CD4-positive, alpha-beta T cell (primary cell): ENCODE measurements around the gene OR2A25. TPM values are rescaled to one million over a fixed set of nuclear protein-coding genes. Genes with fewer than 3 reads are reported as not detected.

ENCODE experiments used
- ATAC-seq: fragments of 200-7000 bp; cut with Tn5 transposase; one replicate; pipeline ENCODE4 v1.10.0; 2022; ENCODE audit warnings: mild to moderate bottlenecking; ENCODE audit not compliant: poor library complexity
- CTCF ChIA-PET: fragments of 350-600 bp; sonication (Branson Sonifier 250); formaldehyde crosslinking; loops from one replicate; lab custom pipeline; 2021; ENCODE audit warnings: antibody characterized with exemption, inconsistent platforms; lab: Charles Lee
- POLR2A ChIA-PET: fragments of 350-600 bp; sonication (Branson Sonifier 250); formaldehyde crosslinking; loops from one replicate; lab custom pipeline; 2021; ENCODE audit warnings: antibody characterized with exemption, inconsistent platforms; lab: Charles Lee
- DNase-seq, 14 experiments: peaks; one replicate each; pipeline ENCODE4 v3.0.0-alpha.2; 2013 to 2020; ENCODE audit warnings: mixed read lengths in 2 of 14
- H3K27ac ChIP-seq, 2 donors: one replicate each; pipeline versions ENCODE4 v1.5.1 to v1.7.0; 2013; ENCODE audit warnings: low read length in 2 of 2, low read depth in 1 of 2, mild to moderate bottlenecking in 1 of 2
- H3K27me3 ChIP-seq, 2 experiments: 1 replicate in 1 of 2; 2 replicates in 1 of 2; pipeline versions ENCODE4 v1.6.1 to v1.7.0; 2013; ENCODE audit warnings: low read length in 2 of 2, control low read depth in 1 of 2, mild to moderate bottlenecking in 1 of 2, moderate library complexity in 1 of 2; ENCODE audit not compliant: insufficient read depth in 2 of 2, control insufficient read depth in 1 of 2
- H3K36me3 ChIP-seq: one replicate; pipeline ENCODE4 v1.6.1; 2013; ENCODE audit warnings: low read length, control low read depth; ENCODE audit not compliant: insufficient read depth
- H3K4me1 ChIP-seq: one replicate; pipeline ENCODE4 v1.6.1; 2013; ENCODE audit warnings: low read length, control low read depth; ENCODE audit not compliant: insufficient read depth
- H3K4me3 ChIP-seq: one replicate; pipeline ENCODE4 v1.5.1; 2013; ENCODE audit warnings: mild to moderate bottlenecking, low read length, moderate library complexity
- H3K9me3 ChIP-seq, 2 experiments: 1 replicate in 1 of 2; 2 replicates in 1 of 2; pipeline versions ENCODE4 v1.6.1 to v1.7.0; 2013; ENCODE audit warnings: low read length in 2 of 2, mild to moderate bottlenecking in 2 of 2, control low read depth in 1 of 2, moderate library complexity in 1 of 2; ENCODE audit not compliant: control insufficient read depth in 1 of 2, insufficient read depth in 1 of 2
- H3K27ac Mint-ChIP-seq: one replicate; pipeline ENCODE4 v1.8.0; 2020; ENCODE audit warnings: mixed read lengths
- H3K27me3 Mint-ChIP-seq: one replicate; pipeline ENCODE4 v1.8.0; 2021; ENCODE audit warnings: mixed read lengths
- H3K36me3 Mint-ChIP-seq: one replicate; pipeline ENCODE4 v1.8.0; 2021; ENCODE audit warnings: low read depth, mixed read lengths
- H3K4me1 Mint-ChIP-seq: one replicate; pipeline ENCODE4 v1.8.0; 2021; ENCODE audit warnings: low read depth, mixed read lengths
- H3K4me3 Mint-ChIP-seq: one replicate; pipeline ENCODE4 v1.8.0; 2020; ENCODE audit warnings: mild to moderate bottlenecking, mixed read lengths
- H3K9me3 Mint-ChIP-seq: one replicate; pipeline ENCODE4 v1.8.0; 2020; ENCODE audit warnings: mixed read lengths
- CTCF ChIP-seq: fragments of 200-600 bp; IDR thresholded peaks from one replicate; pipeline ENCODE4 v1.8.0; 2022; ENCODE audit warnings: antibody characterized with exemption, mild to moderate bottlenecking
- intact Hi-C, 2 experiments: fragments of 100-400 bp; cut with DNase I in 1 of 2; cut with micrococcal nuclease in 1 of 2; formaldehyde crosslinking; loops; one replicate each; pipeline versions ENCODE4 v1.15.1 to v1.9.0; 2023 to 2025; cut with DNase I, micrococcal nuclease
- total RNA-seq, 174 experiments: library from RNA in 2 of 174; stranded (reverse) in 2 of 174; gene quantifications; one replicate each; pipeline ENCODE4 v1.2.3 and lab custom pipeline; 2021 to 2026

OR2A25 gene
- total RNA-seq, 2 experiments from 2014 or later, result not detected

- no peaks in the 10 kb centered on the region for H3K9me3 Mint-ChIP-seq
- H3K4me3 Mint-ChIP-seq, result no peak overlapping the region
Measured at GRCh38 chr7:144100607-144101006, 31.0 kb downstream of the OR2A25 start.

GRCh38 chr7:144102041-144102440 is 32.4 kb downstream of the OR2A25 start:
- H3K4me1 Mint-ChIP-seq, result peaks cover 11% of the 10 kb centered on the region
- no peaks in the 10 kb centered on the region for H3K4me1 ChIP-seq
- no peak overlapping the region for H3K4me3 Mint-ChIP-seq
- POLR2A ChIA-PET, result no interaction called here
- no peak for TF ChIP-seq CTCF
- H3K4me3 ChIP-seq, result no peak overlapping the region
- no peaks in the 10 kb centered on the region for H3K9me3 ChIP-seq
- H3K27me3 ChIP-seq, result peaks cover 0 to 3% of the 10 kb centered on the region in 2 experiments
- H3K36me3 ChIP-seq, result no peaks in the 10 kb centered on the region
- H3K27ac ChIP-seq, result no peak overlapping the region
- H3K36me3 Mint-ChIP-seq, result no peaks in the 10 kb centered on the region
- CTCF ChIA-PET, result no interaction called here
- DNase-seq (no peak), ATAC-seq (no peak)
- H3K9me3 Mint-ChIP-seq, result no peaks in the 10 kb centered on the region
- no peaks in the 10 kb centered on the region for H3K27me3 Mint-ChIP-seq
- intact Hi-C loops, result no loop called here
- no peak overlapping the region for H3K27ac Mint-ChIP-seq

More at GRCh38 chr7:144100607-144101006, 31.0 kb downstream of the OR2A25 start:
- peaks cover 11% of the 10 kb centered on the region for H3K4me1 Mint-ChIP-seq
- ChIA-PET CTCF (no interaction called here), POLR2A (interaction anchor here (1.0 kb wide), 1 partner anchor 27 kb away, joined by 4 read pairs; no protein-coding TSS in a partner anchor)
- no peak overlapping the region for H3K27ac Mint-ChIP-seq
- Histone ChIP-seq H3K27me3 (peaks cover 0 to 3% of the 10 kb centered on the region in 2 experiments), H3K27ac (no peak overlapping the region), H3K36me3 (no peaks in the 10 kb centered on the region), H3K4me3 (no peak overlapping the region), H3K9me3 (no peaks in the 10 kb centered on the region), H3K4me1 (no peaks in the 10 kb centered on the region)
- no peak for TF ChIP-seq CTCF
- DNase-seq, result no peak
- no peaks in the 10 kb centered on the region for H3K36me3 Mint-ChIP-seq
- intact Hi-C loops, result no loop called here
- ATAC-seq, result no peak
- peaks cover 3% of the 10 kb centered on the region for H3K27me3 Mint-ChIP-seq

- no peaks in the 10 kb centered on the region for H3K36me3 Mint-ChIP-seq
- peaks cover 11% of the 10 kb centered on the region for H3K4me1 Mint-ChIP-seq
- POLR2A ChIA-PET, result interaction anchor here (0.6 kb wide), 1 partner anchor 8 kb away, joined by 3 read pairs; no protein-coding TSS in a partner anchor
- no peak for TF ChIP-seq CTCF
- H3K9me3 ChIP-seq, result no peaks in the 10 kb centered on the region
- H3K4me1 ChIP-seq, result no peaks in the 10 kb centered on the region
- no peaks in the 10 kb centered on the region for H3K27me3 Mint-ChIP-seq
- H3K4me3 ChIP-seq, result no peak overlapping the region
- no peak overlapping the region for H3K27ac ChIP-seq
- intact Hi-C loops, result no loop called here
- no peaks in the 10 kb centered on the region for H3K9me3 Mint-ChIP-seq
- DNase-seq (no peak), ATAC-seq (no peak)
- H3K27me3 ChIP-seq, result peaks cover 0 to 3% of the 10 kb centered on the region in 2 experiments
- H3K4me3 Mint-ChIP-seq, result no peak overlapping the region
- H3K36me3 ChIP-seq, result no peaks in the 10 kb centered on the region
- no peak overlapping the region for H3K27ac Mint-ChIP-seq
- CTCF ChIA-PET, result no interaction called here
Measured at GRCh38 chr7:144105211-144105610, 35.6 kb downstream of the OR2A25 start.
